DND-41 (cell line): ENCODE measurements around the gene OAS1.

Experiments
- ATAC-seq: fragments of 200-7000 bp; cut with Tn5 transposase; 3 replicates; pipeline ENCODE4 v1.9.1; 2021; ENCODE audit warnings: low read depth; ENCODE audit not compliant: insufficient read depth
- DNase-seq: peaks from one replicate; pipeline ENCODE4 v3.0.0-alpha.2; 2020
- H2AFZ ChIP-seq: 2 replicates; pipeline ENCODE4 v1.6.0; 2012; ENCODE audit warnings: low read depth, low read length
- H3K27ac ChIP-seq: 2 replicates; pipeline ENCODE4 v1.5.1; 2012; ENCODE audit warnings: low read length, inconsistent platforms
- H3K27me3 ChIP-seq: fragments of 200-600 bp; sonication (generic); 2 replicates; pipeline ENCODE4 v1.6.0; 2012; ENCODE audit warnings: low read length, mild to moderate bottlenecking, inconsistent platforms; ENCODE audit not compliant: insufficient read depth, poor library complexity
- H3K36me3 ChIP-seq: 2 replicates; pipeline ENCODE4 v1.5.1; 2012; ENCODE audit warnings: low read length, inconsistent platforms; ENCODE audit not compliant: insufficient read depth
- H3K4me1 ChIP-seq: 2 replicates; pipeline ENCODE4 v1.5.1; 2012; ENCODE audit warnings: mild to moderate bottlenecking, low read length; ENCODE audit not compliant: insufficient read depth
- H3K4me2 ChIP-seq: 2 replicates; pipeline ENCODE4 v1.6.0; 2012; ENCODE audit warnings: mild to moderate bottlenecking, moderate library complexity, low read length, inconsistent platforms; ENCODE audit not compliant: insufficient read depth
- H3K4me3 ChIP-seq, 2 experiments: fragments of 200-600 bp in 1 of 2; shearing (Covaris generic) in 1 of 2; 2 replicates each; pipeline ENCODE4 v1.5.1; 2012 to 2016; ENCODE audit warnings: inconsistent platforms in 2 of 2, low read length in 2 of 2, mild to moderate bottlenecking in 2 of 2, low read depth in 1 of 2, moderate library complexity in 1 of 2
- H3K79me2 ChIP-seq: 2 replicates; pipeline ENCODE4 v1.6.0; 2012; ENCODE audit warnings: low read length, inconsistent platforms; ENCODE audit not compliant: insufficient read depth
- H3K9ac ChIP-seq: 2 replicates; pipeline ENCODE4 v1.6.0; 2012; ENCODE audit warnings: low read depth, mild to moderate bottlenecking, inconsistent platforms, low read length, moderate library complexity
- H3K9me3 ChIP-seq: 2 replicates; pipeline ENCODE4 v1.5.1; 2012; ENCODE audit warnings: low read length, moderate library complexity, mild to moderate bottlenecking, inconsistent platforms; ENCODE audit not compliant: insufficient read depth, severe bottlenecking
- H4K20me1 ChIP-seq: 2 replicates; pipeline ENCODE4 v1.6.0; 2012; ENCODE audit warnings: low read length; ENCODE audit not compliant: insufficient read depth
- CTCF ChIP-seq: IDR thresholded peaks from 2 replicates; pipeline ENCODE4 v1.5.1; 2012; ENCODE audit warnings: borderline replicate concordance, low read length, moderate library complexity, mild to moderate bottlenecking; ENCODE audit not compliant: poor library complexity, severe bottlenecking; ENCODE audit errors: extremely low read depth
- EZH2 ChIP-seq: IDR thresholded peaks from 3 replicates; pipeline ENCODE4 v1.6.1; 2012; ENCODE audit warnings: borderline replicate concordance, low read depth, mild to moderate bottlenecking, moderate library complexity, low read length, inconsistent platforms; ENCODE audit not compliant: severe bottlenecking

Gene OAS1

GRCh38 chr12:112879191-112879705 lies 27.5 kb upstream of the OAS1 start:
- Histone ChIP-seq H3K79me2 (no peaks in the 10 kb centered on the region), H4K20me1 (no peaks in the 10 kb centered on the region), H3K27ac (no peak overlapping the region), H2AFZ (no peak overlapping the region), H3K4me2 (no peak overlapping the region), H3K9ac (no peak overlapping the region), H3K4me1 (no peaks in the 10 kb centered on the region), H3K9me3 (no peaks in the 10 kb centered on the region), H3K36me3 (no peaks in the 10 kb centered on the region), H3K27me3 (peaks cover 37% of the 10 kb centered on the region), H3K4me3 (no peak overlapping the region)
- no peak for DNase-seq
- TF ChIP-seq EZH2 (no peak), CTCF (no peak)
- ATAC-seq, result no peak

- Histone ChIP-seq H3K9me3 (no peaks in the 10 kb centered on the region), H3K4me1 (no peaks in the 10 kb centered on the region), H2AFZ (no peak overlapping the region), H3K36me3 (no peaks in the 10 kb centered on the region), H3K27ac (no peak overlapping the region), H4K20me1 (no peaks in the 10 kb centered on the region), H3K27me3 (peaks cover 33% of the 10 kb centered on the region), H3K4me2 (no peak overlapping the region), H3K4me3 (no peak overlapping the region), H3K79me2 (no peaks in the 10 kb centered on the region), H3K9ac (no peak overlapping the region)
- no peak for DNase-seq
- TF ChIP-seq CTCF (no peak), EZH2 (no peak)
- no peak for ATAC-seq
Measured at GRCh38 chr12:112881602-112882001, 25.2 kb upstream of the OAS1 start.

- Histone ChIP-seq H3K4me2 (no peak overlapping the region), H3K9me3 (no peaks in the 10 kb centered on the region), H3K79me2 (no peaks in the 10 kb centered on the region), H4K20me1 (no peaks in the 10 kb centered on the region), H3K36me3 (no peaks in the 10 kb centered on the region), H2AFZ (no peak overlapping the region), H3K9ac (no peak overlapping the region), H3K27me3 (peaks cover 13% of the 10 kb centered on the region), H3K4me3 (no peak overlapping the region), H3K4me1 (no peaks in the 10 kb centered on the region), H3K27ac (no peak overlapping the region)
- DNase-seq (no peak), ATAC-seq (no peak)
- no peak for TF ChIP-seq CTCF
- TF ChIP-seq EZH2, result no peak
Measured at GRCh38 chr12:112885236-112885635, 21.5 kb upstream of the OAS1 start.

GRCh38 chr12:112887550-112887949 lies 19.2 kb upstream of the OAS1 start:
- no peaks in the 10 kb centered on the region for H4K20me1 ChIP-seq
- H3K4me3 ChIP-seq, result no peak overlapping the region
- H3K9ac ChIP-seq, result no peak overlapping the region
- no peaks in the 10 kb centered on the region for H3K9me3 ChIP-seq
- H3K36me3 ChIP-seq, result no peaks in the 10 kb centered on the region
- TF ChIP-seq EZH2, result no peak
- H3K4me2 ChIP-seq, result no peak overlapping the region
- H3K27ac ChIP-seq, result no peak overlapping the region
- H3K79me2 ChIP-seq, result no peaks in the 10 kb centered on the region
- no peaks in the 10 kb centered on the region for H3K4me1 ChIP-seq
- DNase-seq (no peak), ATAC-seq (no peak)
- H2AFZ ChIP-seq, result no peak overlapping the region
- H3K27me3 ChIP-seq, result peaks cover 10% of the 10 kb centered on the region
